ENCODE results near the gene SNX22.
"Not testable (repeated sequence)": the region's sequence is repeated elsewhere in the genome, so short reads cannot be mapped to it uniquely, and the experiment has no call there.

SNX22 gene

DNA sequence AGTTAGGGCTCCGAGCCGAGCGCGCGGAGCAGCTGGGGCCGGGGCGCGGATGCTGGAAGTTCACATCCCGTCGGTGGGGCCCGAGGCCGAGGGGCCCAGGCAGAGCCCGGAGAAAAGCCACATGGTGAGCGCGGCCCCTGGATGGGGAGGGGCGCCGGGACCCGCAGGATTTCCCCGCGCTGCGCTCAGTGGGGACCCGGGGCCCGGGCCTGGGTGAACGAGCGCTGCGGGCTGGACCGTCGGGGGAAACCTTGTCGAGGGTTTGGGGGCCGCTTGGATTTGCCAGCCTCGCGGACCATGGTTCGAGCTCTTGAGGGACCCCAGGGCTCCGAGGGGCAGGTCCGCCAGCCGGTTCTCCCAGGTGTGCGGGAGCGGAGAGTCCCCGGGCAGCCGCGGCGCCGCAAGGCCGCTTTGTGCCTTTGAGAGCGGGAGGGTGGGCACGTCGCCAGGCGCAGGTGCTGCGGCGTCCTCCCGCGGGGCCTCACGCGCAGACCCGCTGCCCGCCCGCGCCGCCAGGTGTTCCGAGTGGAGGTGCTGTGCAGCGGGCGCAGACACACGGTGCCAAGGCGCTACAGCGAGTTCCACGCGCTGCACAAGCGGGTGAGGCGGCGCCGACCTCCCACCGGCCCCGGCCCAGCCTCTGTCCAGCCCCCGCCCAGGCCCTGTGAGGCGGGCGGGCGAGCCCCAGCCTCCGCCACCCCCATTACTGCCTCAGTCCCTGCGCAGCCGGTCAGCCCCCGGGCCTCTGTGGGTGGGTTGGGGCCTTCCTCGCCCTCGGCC is at the start of gene SNX22:
SNX22 (plus strand) TSS at position 5 of the 780 bp plus-strand sequence; CDS start at position 50, 45 bp downstream.
- DNase-seq: no peak

DNA sequence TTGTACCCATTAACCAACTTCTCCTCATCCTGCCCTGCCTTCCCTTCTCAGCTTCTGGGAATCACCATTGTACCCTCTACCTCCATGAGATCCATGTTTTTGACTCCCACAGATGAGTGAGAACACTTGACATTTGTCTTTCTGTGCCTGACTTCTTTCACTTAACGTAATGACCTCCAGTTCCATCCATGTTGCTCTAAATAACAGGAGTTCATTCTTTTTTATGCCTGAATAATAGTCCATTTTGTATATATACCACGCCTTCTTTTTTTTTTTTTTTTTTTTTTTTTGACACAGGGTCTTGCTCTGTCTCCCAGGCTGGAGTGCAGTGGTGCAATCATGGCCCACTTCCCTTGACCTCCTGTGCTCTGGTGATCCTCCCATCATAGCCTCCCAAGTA is 49.0 kb upstream of the SNX22 start:
- DNase-seq: no peak

- peak; percentile 71 to 72 for DNase-seq
These were observed 46.3 kb upstream of the SNX22 start for GRCh38 chr15:64105113-64105704.

DNA sequence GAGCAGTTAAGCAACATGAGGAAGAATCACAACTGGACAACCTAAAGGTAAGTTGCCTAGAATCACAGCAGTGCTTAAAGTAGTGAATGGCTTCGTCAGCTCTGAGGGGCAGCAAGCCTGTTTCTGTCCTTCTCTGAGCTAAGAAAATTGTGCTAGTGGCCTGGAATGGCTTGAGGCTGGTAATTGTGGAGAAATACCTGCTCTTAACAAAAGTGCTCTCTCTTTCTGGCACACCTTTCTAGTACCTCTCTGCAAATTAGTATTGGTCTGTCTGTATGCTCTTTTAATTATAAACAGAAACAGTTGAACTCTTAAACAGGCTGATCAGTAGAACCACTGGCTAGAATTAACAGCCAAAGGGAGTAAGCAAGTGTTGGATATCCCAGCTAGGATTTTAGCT is 44.2 kb upstream of the SNX22 start:
- no peak for DNase-seq

DNA sequence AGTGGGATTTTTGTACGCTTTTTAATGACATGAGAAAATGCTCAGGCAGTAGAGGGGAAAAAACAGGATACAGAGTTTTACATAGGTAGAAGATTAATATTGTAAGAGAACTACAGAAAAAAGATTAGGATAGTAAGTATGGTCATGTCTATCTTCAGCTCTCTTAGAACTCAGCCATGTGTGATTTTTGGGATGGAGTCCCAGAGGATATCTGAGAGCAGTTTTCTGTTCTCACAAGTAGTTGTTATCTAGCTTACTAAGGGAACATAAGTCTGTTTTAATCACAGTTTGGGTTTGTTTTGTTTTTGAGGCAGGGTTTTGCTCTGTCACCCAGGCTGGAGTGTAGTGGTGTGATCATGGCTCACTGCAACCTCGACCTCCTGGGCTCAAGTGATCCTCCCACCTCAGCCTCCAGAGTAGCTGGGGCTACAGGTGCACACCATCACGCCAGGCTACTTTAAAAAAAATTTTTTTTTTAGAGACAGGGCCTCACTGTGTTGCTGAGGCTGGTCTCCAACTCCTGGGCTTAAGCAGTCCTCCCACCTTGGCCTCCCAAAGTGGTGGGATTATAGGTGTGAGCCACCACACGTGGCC is 41.3 kb upstream of the SNX22 start:
- DNase-seq: not testable (repeated sequence)

GRCh38 chr15:64110950-64111678 is 40.4 kb upstream of the SNX22 start:
- DNase-seq: peak in 1 of 2 donors; percentile 9

GRCh38 chr15:64111679-64112050 is 39.9 kb upstream of the SNX22 start:
- no peak for DNase-seq

GRCh38 chr15:64112073-64112772 is 39.3 kb upstream of the SNX22 start:
- no peak for DNase-seq

- DNase-seq: peak; percentile 48 to 55
These were observed 38.6 kb upstream of the SNX22 start for GRCh38 chr15:64112904-64113303.

DNA sequence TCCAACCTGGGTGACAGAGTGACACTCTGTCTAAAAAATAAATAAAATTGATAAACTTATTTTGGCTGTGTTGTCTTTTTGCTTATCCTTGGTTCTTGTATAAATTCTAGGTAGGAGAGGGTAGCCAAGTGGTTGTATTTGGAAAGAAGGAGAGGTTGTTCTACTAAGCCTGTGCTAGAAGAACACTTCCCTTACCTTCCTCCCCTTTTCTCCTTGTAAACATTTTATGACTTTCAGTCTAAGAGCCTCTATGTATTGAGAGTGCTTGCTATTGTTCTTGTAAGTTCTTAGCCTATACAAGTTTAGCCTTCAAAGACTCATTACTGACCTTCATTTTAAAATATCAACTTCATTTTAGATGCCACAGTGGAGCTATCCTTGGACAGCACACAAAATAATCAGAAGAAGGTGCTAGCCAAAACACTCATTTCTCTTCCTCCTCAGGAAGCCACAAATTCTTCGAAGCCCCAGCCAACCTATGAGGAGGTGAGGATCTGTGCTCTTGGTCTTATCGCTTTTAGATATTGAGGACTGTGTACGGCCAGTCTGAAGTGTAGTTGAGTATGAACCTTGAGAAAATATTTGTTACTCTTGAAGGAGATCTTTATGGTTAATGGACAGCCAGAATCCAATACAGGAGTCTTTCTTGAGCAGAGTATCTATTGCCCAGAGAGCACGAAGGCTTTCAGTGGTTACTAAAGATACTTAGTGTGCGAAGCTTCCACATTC is 33.6 kb upstream of the SNX22 start:
- no peak for DNase-seq

DNA sequence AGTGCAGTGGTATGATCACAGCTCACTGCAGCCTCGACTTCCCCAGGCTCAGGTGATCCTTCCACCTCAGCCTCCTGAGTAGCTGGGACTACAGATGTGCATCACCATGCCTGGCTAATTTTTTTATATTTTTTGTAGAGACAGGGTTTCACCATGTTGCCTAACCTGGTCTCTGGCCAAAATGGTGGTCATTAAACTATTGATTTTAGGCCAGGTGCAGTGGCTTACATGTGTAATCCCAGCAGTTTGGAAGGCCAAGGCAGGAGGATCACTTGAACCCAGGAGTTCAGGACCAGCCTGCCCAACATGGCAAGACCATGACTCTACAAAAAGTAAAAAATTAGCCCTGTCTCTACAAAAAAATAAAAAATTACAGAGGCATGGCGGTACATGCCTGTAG is 31.2 kb upstream of the SNX22 start:
- not testable (repeated sequence) for DNase-seq

- no peak for DNase-seq
These were observed 29.9 kb upstream of the SNX22 start for GRCh38 chr15:64121614-64122013.

DNA sequence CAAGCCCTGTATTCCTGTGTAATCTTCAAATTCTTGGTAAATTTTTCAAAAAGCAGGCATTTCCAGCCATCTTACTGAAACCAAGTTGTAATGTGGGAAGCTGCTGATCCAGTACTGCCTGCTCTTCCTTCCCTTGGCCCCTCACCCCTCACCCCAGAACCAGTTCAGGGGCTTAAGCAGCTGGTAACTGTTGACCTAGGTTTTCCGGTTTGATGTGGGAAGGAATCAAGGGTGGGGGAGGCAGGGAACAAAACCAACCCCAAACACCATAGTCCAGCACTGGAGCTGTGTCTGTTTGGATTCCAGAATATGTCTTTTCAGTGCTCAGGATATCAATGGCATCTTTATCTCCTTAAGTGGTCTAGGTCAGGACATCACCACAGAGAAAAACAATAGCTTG is 29.1 kb upstream of the SNX22 start:
- DNase-seq: no peak

- no peak for DNase-seq
These were observed 28.6 kb upstream of the SNX22 start for GRCh38 chr15:64122936-64123351.

- no peak for DNase-seq
These were observed 25.6 kb upstream of the SNX22 start for GRCh38 chr15:64125978-64126377.

DNA sequence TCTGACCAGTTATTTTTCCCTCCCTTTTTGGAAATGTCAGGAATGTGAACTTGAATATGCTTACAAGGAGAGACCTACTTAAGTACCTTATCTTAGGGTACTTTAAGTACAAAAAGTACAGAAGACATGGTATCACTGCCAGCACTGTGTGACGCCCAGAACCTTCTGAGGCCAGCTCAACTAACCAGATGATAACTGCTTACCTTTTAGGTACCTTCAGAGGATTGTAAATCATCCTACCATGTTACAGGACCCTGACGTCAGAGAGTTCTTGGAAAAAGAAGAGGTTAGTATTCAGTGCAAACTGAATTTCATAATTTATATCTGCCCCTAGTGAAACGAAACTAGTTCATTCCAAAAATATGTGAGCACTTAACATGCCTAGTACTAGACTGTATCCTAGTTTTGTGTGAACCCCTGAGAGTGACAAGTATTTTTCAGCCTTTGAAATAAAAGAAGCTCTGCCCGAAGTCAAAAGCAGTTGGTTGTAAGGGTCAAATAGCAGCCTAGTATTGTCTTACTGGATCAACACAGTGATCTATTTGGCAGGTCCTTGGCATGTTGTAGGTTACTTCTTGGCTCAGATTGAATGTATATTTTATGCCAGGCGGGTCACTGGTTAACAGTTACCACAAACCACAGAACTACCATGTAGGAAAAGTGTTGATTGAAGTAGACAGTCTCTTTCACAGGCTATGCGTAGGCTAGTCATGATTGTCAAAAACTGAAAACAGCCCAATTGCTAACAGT is 23.8 kb upstream of the SNX22 start:
- no peak for DNase-seq

DNA sequence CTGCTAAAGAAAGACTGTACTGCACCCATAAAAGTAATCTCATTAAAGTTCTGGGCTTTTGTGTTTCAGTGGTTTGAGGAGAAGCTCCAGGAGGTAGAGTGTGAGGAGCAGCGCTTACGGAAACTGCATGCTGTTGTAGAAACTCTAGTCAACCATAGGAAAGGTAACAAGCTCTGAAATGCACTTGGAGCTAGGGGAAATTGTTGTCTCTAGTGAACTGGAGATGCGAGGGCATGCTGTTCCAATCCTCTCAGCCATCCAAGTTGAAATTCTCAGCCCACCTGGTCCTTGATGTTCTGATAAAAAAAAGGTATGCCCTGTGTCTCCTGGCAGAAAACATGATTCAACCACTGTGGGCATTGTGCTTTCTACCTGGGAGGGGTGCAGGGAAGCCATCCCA is 21.4 kb upstream of the SNX22 start:
- no peak for DNase-seq

GRCh38 chr15:64131547-64131946 is 20.0 kb upstream of the SNX22 start:
- peak in 1 of 2 donors; percentile 21 for DNase-seq

DNA sequence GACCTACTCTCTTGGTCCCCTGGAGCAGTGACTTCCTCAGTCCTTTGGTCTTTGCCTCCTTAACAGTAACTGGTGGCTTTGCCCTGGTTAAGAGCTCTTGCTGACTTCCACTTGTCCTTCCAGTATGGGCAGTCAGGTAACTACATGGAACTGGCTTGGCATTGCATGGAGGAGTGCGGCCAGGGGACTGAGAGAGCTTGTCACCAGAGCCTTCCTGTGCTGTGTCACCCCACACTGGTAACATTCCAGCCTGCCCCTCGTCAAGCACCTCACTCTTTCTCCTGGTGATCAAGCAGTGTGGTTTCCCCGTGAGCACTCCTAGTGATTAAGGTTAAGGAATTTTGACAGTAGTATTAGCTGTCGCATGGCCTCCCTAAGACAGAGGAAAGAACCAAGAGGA is 19.3 kb upstream of the SNX22 start:
- no peak for DNase-seq

- DNase-seq: no peak
These were observed 17.7 kb upstream of the SNX22 start for GRCh38 chr15:64133623-64134344.

DNA sequence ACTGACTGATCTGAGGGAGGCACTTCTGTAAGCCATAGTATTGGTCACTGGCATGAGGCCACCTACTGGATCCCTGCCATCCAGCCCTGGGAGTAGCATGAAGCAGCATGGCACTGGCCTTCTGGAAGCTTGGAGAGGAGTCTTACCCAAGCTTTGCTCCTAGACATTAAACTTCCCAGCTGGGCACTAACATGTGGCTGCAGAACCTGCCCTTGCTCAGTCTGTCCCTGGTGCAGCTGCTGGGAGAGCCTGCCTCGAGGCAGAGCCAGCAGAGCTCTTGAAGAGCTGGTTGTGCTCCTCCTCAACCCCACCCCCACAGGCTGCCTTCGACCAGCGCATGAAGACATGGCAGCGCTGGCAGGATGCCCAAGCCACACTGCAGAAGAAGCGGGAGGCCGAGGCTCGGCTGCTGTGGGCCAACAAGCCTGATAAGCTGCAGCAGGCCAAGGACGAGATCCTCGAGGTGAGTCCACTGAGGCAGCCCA is 17.1 kb upstream of the SNX22 start:
- no peak for DNase-seq
